ENCODE results near the gene ZDHHC4. TPM values are rescaled to one million over a fixed set of nuclear protein-coding genes. Genes with fewer than 3 reads are reported as not detected.
"Not testable (repeated sequence)": the region's sequence is repeated elsewhere in the genome, so short reads cannot be mapped to it uniquely, and the experiment has no call there.

ZDHHC4 gene
- polyA plus RNA-seq, 3 donors: 44.6 to 53.6 (median 45.3) TPM

- no peak overlapping the region for H3K27ac ChIP-seq (ENCODE audit: low read depth, low read length)
- WGBS, 3 donors: 96 to 98% (median 98%) methylated on average over 47 to 67 of the region's 67 CpGs
Observed at GRCh38 chr7:6622134-6622710, 45.0 kb downstream of the ZDHHC4 start.

GRCh38 chr7:6623589-6624245, 46.5 kb downstream of the ZDHHC4 start:
- no peak overlapping the region for H3K27ac ChIP-seq (ENCODE audit: low read depth, low read length)
- WGBS, 3 donors: 71 to 81% (median 72%) methylated on average over 15 of the region's 15 CpGs

GRCh38 chr7:6624246-6624611, 47.0 kb downstream of the ZDHHC4 start:
- WGBS, 3 donors: 67 to 76% (median 67%) methylated on average over 3 of the region's 3 CpGs
- H3K27ac ChIP-seq (ENCODE audit: low read depth, low read length): no peak overlapping the region

GRCh38 chr7:6628045-6628444, 50.8 kb downstream of the ZDHHC4 start:
- 87 to 96% (median 88%) methylated on average over 6 of the region's 6 CpGs for WGBS, 3 donors
- no peak overlapping the region for H3K27ac ChIP-seq (ENCODE audit: low read depth, low read length)

- 60 to 76% (median 70%) methylated on average over 11 of the region's 11 CpGs for WGBS, 3 donors
- no peak overlapping the region for H3K27ac ChIP-seq (ENCODE audit: low read depth, low read length)
Observed at GRCh38 chr7:6630007-6630849, 53.0 kb downstream of the ZDHHC4 start.

- 72 to 74% (median 73%) methylated on average over 7 of the region's 7 CpGs for WGBS, 3 donors
- no peak overlapping the region for H3K27ac ChIP-seq (ENCODE audit: low read depth, low read length)
Observed at GRCh38 chr7:6631605-6632004, 54.4 kb downstream of the ZDHHC4 start.

GRCh38 chr7:6634021-6634420, 56.8 kb downstream of the ZDHHC4 start:
- 75 to 81% (median 80%) methylated on average over 8 of the region's 8 CpGs for WGBS, 3 donors
- no peak overlapping the region for H3K27ac ChIP-seq (ENCODE audit: low read depth, low read length)

- H3K27ac ChIP-seq (ENCODE audit: low read depth, low read length): not testable (repeated sequence)
- 53 to 90% (median 67%) methylated on average over 5 of the region's 5 CpGs for WGBS, 3 donors
Observed at GRCh38 chr7:6634971-6635370, 57.7 kb downstream of the ZDHHC4 start.

- peak within 1 kb of the TSS; percentile 46 for H3K27ac ChIP-seq (ENCODE audit: low read depth, low read length)
- WGBS, 3 donors: 0 to 2% (median 1%) methylated on average over 55 to 99 of the region's 104 CpGs
Observed at GRCh38 chr7:6636741-6637543, 59.7 kb downstream of the ZDHHC4 start, which contains the start of gene ZNF316. Gene ZNF316, plus strand, starts transcription at chr7:6637318. Its CDS starts 5,092 bp downstream, at chr7:6642410.

GRCh38 chr7:6637544-6638229, 60.4 kb downstream of the ZDHHC4 start:
- no peak overlapping the region for H3K27ac ChIP-seq (ENCODE audit: low read depth, low read length)
- WGBS, 3 donors: 0 to 2% (median 1%) methylated on average over 39 to 60 of the region's 60 CpGs

Other genes with a start within 250 kb of the ZDHHC4 start
- 1 to 10 TPM; 5.2 to 9.2 (median 5.6) TPM for gene FAM220A, start 228.5 kb upstream of the ZDHHC4 start, polyA plus RNA-seq
- 100 to 1,000 TPM in 2 of 3 donors, 10 to 100 TPM in 1; 84.0 to 187 (median 186) TPM for gene RAC1, start 202.9 kb upstream of the ZDHHC4 start, polyA plus RNA-seq
- 1 to 10 TPM; 6.2 to 7.3 (median 7.2) TPM for gene DAGLB, start 129.5 kb upstream of the ZDHHC4 start, polyA plus RNA-seq
- gene KDELR2, start 93.3 kb upstream of the ZDHHC4 start, polyA plus RNA-seq: 10 to 100 TPM; 59.0 to 95.6 (median 85.8) TPM
- gene GRID2IP, start 26.0 kb upstream of the ZDHHC4 start, polyA plus RNA-seq: under 1 TPM; 0.03 to 0.37 (median 0.11) TPM
- gene INTS15, start 12.6 kb downstream of the ZDHHC4 start, polyA plus RNA-seq: 10 to 100 TPM; 14.3 to 25.6 (median 18.7) TPM
- 1 to 10 TPM; 1.7 to 2.7 (median 2.0) TPM for gene ZNF853, start 38.2 kb downstream of the ZDHHC4 start, polyA plus RNA-seq
- 10 to 100 TPM; 11.1 to 20.4 (median 16.9) TPM for gene ZNF316, start 59.9 kb downstream of the ZDHHC4 start, polyA plus RNA-seq
- gene ZNF12, start 129.5 kb downstream of the ZDHHC4 start, polyA plus RNA-seq: 10 to 100 TPM in 1 of 3 donors, 1 to 10 TPM in 2; 5.4 to 12.9 (median 7.1) TPM
- under 1 TPM in 2 of 3 donors, not detected in 1; 0.03 to 0.07 TPM for gene RSPH10B2, start 176.6 kb downstream of the ZDHHC4 start, polyA plus RNA-seq
- 10 to 100 TPM; 11.3 to 29.2 (median 14.1) TPM for gene CCZ1B, start 248.8 kb downstream of the ZDHHC4 start, polyA plus RNA-seq

All from adipose tissue (tissue), 3 donors.